HCT116 (cell line): Measurements from ENCODE around the gene MYPN. TPM values are rescaled to one million over a fixed set of nuclear protein-coding genes. Genes with fewer than 3 reads are reported as not detected.

Experiments used
- ATAC-seq: fragments of 200-7000 bp; cut with Tn5 transposase; 2 replicates; pipeline ENCODE4 v1.9.1; 2020; ENCODE audit warnings: mild to moderate bottlenecking, moderate library complexity
- BruUV-seq: library from RNA; stranded (reverse); fragments of 400-500 nt; replicated peaks from 2 replicates; lab custom pipeline; 2021; lab: Mats Ljungman, UMichigan
- CTCF ChIA-PET: fragments of 300-600 bp; sonication (Branson Sonifier 250); formaldehyde crosslinking; loops from one replicate; lab custom pipeline; 2021; ENCODE audit warnings: antibody characterized with exemption; lab: Charles Lee
- POLR2A ChIA-PET: fragments of 300-600, 350-600 bp; sonication (Branson Sonifier 250); formaldehyde crosslinking; loops from one replicate; lab custom pipeline; 2021; ENCODE audit warnings: antibody characterized with exemption; lab: Charles Lee
- RAD21 ChIA-PET, 2 experiments: fragments of 300-600 bp; sonication (Branson Sonifier 250); formaldehyde crosslinking; loops; one replicate each; lab custom pipeline; 2023; ENCODE audit warnings: low total read pairs in 2 of 2; ENCODE audit not compliant: uncharacterized antibody in 2 of 2, unreplicated experiment in 2 of 2, low non-redundant PET in 1 of 2; lab: Charles Lee
- DNase-seq: peaks from one replicate; pipeline ENCODE4 v3.0.0-alpha.2; 2010; ENCODE audit warnings: low read depth, low spot score
- H2AFZ ChIP-seq: fragments of 200-600 bp; shearing (Covaris generic), sonication (generic); 2 replicates; pipeline ENCODE4 v1.6.1; 2017; ENCODE audit warnings: low read depth, mixed run types, mixed read lengths, antibody characterized with exemption, low read length; ENCODE audit not compliant: poor library complexity, severe bottlenecking
- H3K27ac ChIP-seq: 2 replicates; pipeline ENCODE4 v1.5.1; 2012; ENCODE audit warnings: low read depth, low read length
- H3K27me3 ChIP-seq: fragments of 200-600 bp; sonication (generic); 2 replicates; pipeline ENCODE4 v1.6.1; 2016; ENCODE audit warnings: mixed run types, low read length, mixed read lengths; ENCODE audit not compliant: insufficient read depth
- H3K36me3 ChIP-seq, 2 experiments: fragments of 200-500 bp in 1 of 2; fragments of 200-600 bp in 1 of 2; sonication (Bioruptor generic) in 1 of 2; sonication (generic) in 1 of 2; 2 replicates each; pipeline versions ENCODE4 v1.5.1 to v1.6.1; 2014 to 2016; ENCODE audit warnings: low read length in 2 of 2, inconsistent platforms in 1 of 2, mixed read lengths in 1 of 2, mixed run types in 1 of 2; ENCODE audit not compliant: insufficient read depth in 2 of 2, control insufficient read depth in 1 of 2
- H3K4me1 ChIP-seq, 2 experiments: fragments of 200-600 bp in 1 of 2; sonication (generic) in 1 of 2; 2 replicates each; pipeline versions ENCODE4 v1.5.1 to v1.6.1; 2012 to 2017; ENCODE audit warnings: low read length in 2 of 2, inconsistent platforms in 1 of 2, mild to moderate bottlenecking in 1 of 2, mixed read lengths in 1 of 2, mixed run types in 1 of 2, moderate library complexity in 1 of 2; ENCODE audit not compliant: insufficient read depth in 2 of 2, control insufficient read depth in 1 of 2
- H3K4me2 ChIP-seq: fragments of 200-600 bp; sonication (generic); 2 replicates; pipeline ENCODE4 v1.6.1; 2017; ENCODE audit warnings: mixed run types, low read length, mixed read lengths
- H3K4me3 ChIP-seq, 2 experiments: fragments of 200-600 bp in 1 of 2; sonication (generic) in 1 of 2; replicated peaks in 1 of 2; 2 replicates each; pipeline ENCODE4 v1.5.1; 2011 to 2016; ENCODE audit warnings: low read length in 2 of 2, control low read depth in 1 of 2, low read depth in 1 of 2, mild to moderate bottlenecking in 1 of 2, mixed read lengths in 1 of 2, mixed run types in 1 of 2
- H3K79me2 ChIP-seq: fragments of 200-600 bp; sonication (generic); 2 replicates; pipeline ENCODE4 v1.6.1; 2017; ENCODE audit warnings: mild to moderate bottlenecking, mixed run types, low read length, moderate library complexity, mixed read lengths; ENCODE audit not compliant: insufficient read depth
- H3K9ac ChIP-seq: fragments of 200-600 bp; sonication (generic); 2 replicates; pipeline ENCODE4 v1.6.1; 2016; ENCODE audit warnings: low read length, mixed read lengths
- H3K9me2 ChIP-seq: fragments of 200-600 bp; sonication (generic), shearing (Covaris generic); 2 replicates; pipeline ENCODE4 v1.6.1; 2017; ENCODE audit warnings: mixed run types, mild to moderate bottlenecking, moderate library complexity; ENCODE audit not compliant: insufficient read depth
- H3K9me3 ChIP-seq, 2 experiments: fragments of 200-500 bp in 1 of 2; fragments of 200-600 bp in 1 of 2; sonication (Bioruptor generic) in 1 of 2; sonication (generic) in 1 of 2; 2 replicates each; pipeline ENCODE4 v1.6.1; 2014 to 2017; ENCODE audit warnings: low read length in 2 of 2, mixed read lengths in 2 of 2, inconsistent platforms in 1 of 2, low read depth in 1 of 2, mild to moderate bottlenecking in 1 of 2, mixed run types in 1 of 2, moderate library complexity in 1 of 2; ENCODE audit not compliant: control insufficient read depth in 1 of 2, insufficient read depth in 1 of 2
- H4K20me1 ChIP-seq: fragments of 200-600 bp; sonication (generic), shearing (Covaris generic); 2 replicates; pipeline ENCODE4 v1.6.1; 2017; ENCODE audit warnings: mixed run types, mild to moderate bottlenecking, moderate library complexity; ENCODE audit not compliant: insufficient read depth
- ATF3 ChIP-seq: IDR thresholded peaks from 2 replicates; pipeline ENCODE4 v1.6.1; 2012
- CEBPB ChIP-seq: IDR thresholded peaks from 2 replicates; pipeline ENCODE4 v1.6.1; 2012; ENCODE audit warnings: low read depth
- EZH2 ChIP-seq: fragments of 200-600 bp; sonication (generic); IDR thresholded peaks from 2 replicates; pipeline ENCODE4 v1.6.1; 2017; ENCODE audit warnings: antibody characterized with exemption, mixed run types
- EZH2phosphoT487 ChIP-seq: fragments of 200-600 bp; IDR thresholded peaks from 2 replicates; pipeline ENCODE4 v1.6.1; 2018; ENCODE audit warnings: antibody characterized with exemption, borderline replicate concordance
- FOSL1 ChIP-seq: IDR thresholded peaks from 2 replicates; pipeline ENCODE4 v1.6.1; 2012; ENCODE audit warnings: low read depth
- POLR2AphosphoS5 ChIP-seq: IDR thresholded peaks from 2 replicates; pipeline ENCODE4 v1.6.1; 2011; ENCODE audit warnings: mild to moderate bottlenecking, low read depth, low read length, moderate library complexity
- RAD21 ChIP-seq: IDR thresholded peaks from 2 replicates; pipeline ENCODE4 v1.6.1; 2012; ENCODE audit warnings: low read depth, mild to moderate bottlenecking
- SIN3A ChIP-seq: IDR thresholded peaks from 2 replicates; pipeline ENCODE4 v1.6.1; 2012; ENCODE audit warnings: low read depth
- SP1 ChIP-seq: IDR thresholded peaks from 2 replicates; pipeline ENCODE4 v1.6.1; 2012; ENCODE audit warnings: low read depth
- YY1 ChIP-seq: IDR thresholded peaks from 2 replicates; pipeline ENCODE4 v1.6.1; 2011; ENCODE audit warnings: low read length, low read depth, moderate library complexity, mild to moderate bottlenecking; ENCODE audit not compliant: insufficient replicate concordance; ENCODE audit errors: extremely low read depth
- ZFX ChIP-seq: fragments of 450-650 bp; IDR thresholded peaks from 2 replicates; pipeline ENCODE4 v1.6.1; 2017
- intact Hi-C: fragments of 100-400 bp; cut with micrococcal nuclease; formaldehyde crosslinking; loops from 2 replicates; pipeline ENCODE4 v1.10.0; 2022
- total RNA-seq: library from RNA; stranded (reverse); gene quantifications from one replicate; pipeline ENCODE4 v1.2.1, GENCODE V29; 2021; ENCODE audit not compliant: unreplicated experiment
- TF ChIP-seq, protein P1 (sequence below), 3 experiments: fragments of 200-600 bp in 1 of 3; sonication (generic) in 1 of 3; IDR thresholded peaks in 2 of 3; conservative IDR thresholded peaks in 1 of 3; 2 replicates each; pipeline ENCODE4 v1.5.1; 2012 to 2017; ENCODE audit warnings: low read depth in 2 of 3, low read length in 2 of 3, antibody characterized with exemption in 1 of 3, borderline replicate concordance in 1 of 3, control low read depth in 1 of 3, mild to moderate bottlenecking in 1 of 3, mixed read lengths in 1 of 3, mixed run types in 1 of 3, moderate library complexity in 1 of 3; ENCODE audit not compliant: insufficient read depth in 1 of 3

Gene MYPN
- total RNA-seq, 1 experiment from 2014 or later = 0.34 TPM

DNA sequence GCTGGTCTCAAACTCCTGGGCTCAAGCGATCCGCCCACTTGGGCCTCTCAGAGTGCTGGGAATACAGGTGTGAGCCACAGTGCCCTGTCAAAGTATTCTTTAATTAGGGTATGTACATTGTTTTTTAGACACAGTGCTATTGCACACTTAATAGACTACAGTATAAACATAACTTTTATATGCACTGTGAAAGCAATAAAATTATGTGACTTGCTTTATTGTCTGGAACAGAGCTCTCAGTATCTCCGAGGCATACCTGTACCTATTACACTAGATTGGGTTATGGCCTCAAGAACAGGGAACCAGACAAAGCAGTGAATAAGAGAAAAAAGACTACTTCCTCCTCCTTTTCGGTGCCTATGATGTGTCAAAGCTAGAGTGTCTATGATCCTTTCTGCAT is 109.5 kb downstream of the MYPN start:
- no peaks in the 10 kb centered on the region for H4K20me1 ChIP-seq
- ChIA-PET CTCF (no interaction called here), POLR2A (no interaction called here), RAD21 (no interaction called here)
- no peak overlapping the region for H3K4me2 ChIP-seq
- H2AFZ ChIP-seq = no peak overlapping the region
- H3K4me1 ChIP-seq = no peaks in the 10 kb centered on the region
- H3K36me3 ChIP-seq = no peaks in the 10 kb centered on the region
- no peak overlapping the region for H3K27ac ChIP-seq
- no peak overlapping the region for H3K4me3 ChIP-seq
- no peak for ATAC-seq
- H3K9me3 ChIP-seq = no peaks in the 10 kb centered on the region
- no peaks in the 10 kb centered on the region for H3K9me2 ChIP-seq
- H3K9ac ChIP-seq = no peak overlapping the region
- DNase-seq = no peak
- H3K79me2 ChIP-seq = no peaks in the 10 kb centered on the region
- no peaks in the 10 kb centered on the region for H3K27me3 ChIP-seq
- no TSS peak for BruUV-seq
- intact Hi-C loops = no loop called here
- TF ChIP-seq RAD21 (no peak), SP1 (no peak), ZFX (no peak), EZH2 (no peak), FOSL1 (no peak), SIN3A (no peak), POLR2AphosphoS5 (no peak)
- TF ChIP-seq, protein P1, sequence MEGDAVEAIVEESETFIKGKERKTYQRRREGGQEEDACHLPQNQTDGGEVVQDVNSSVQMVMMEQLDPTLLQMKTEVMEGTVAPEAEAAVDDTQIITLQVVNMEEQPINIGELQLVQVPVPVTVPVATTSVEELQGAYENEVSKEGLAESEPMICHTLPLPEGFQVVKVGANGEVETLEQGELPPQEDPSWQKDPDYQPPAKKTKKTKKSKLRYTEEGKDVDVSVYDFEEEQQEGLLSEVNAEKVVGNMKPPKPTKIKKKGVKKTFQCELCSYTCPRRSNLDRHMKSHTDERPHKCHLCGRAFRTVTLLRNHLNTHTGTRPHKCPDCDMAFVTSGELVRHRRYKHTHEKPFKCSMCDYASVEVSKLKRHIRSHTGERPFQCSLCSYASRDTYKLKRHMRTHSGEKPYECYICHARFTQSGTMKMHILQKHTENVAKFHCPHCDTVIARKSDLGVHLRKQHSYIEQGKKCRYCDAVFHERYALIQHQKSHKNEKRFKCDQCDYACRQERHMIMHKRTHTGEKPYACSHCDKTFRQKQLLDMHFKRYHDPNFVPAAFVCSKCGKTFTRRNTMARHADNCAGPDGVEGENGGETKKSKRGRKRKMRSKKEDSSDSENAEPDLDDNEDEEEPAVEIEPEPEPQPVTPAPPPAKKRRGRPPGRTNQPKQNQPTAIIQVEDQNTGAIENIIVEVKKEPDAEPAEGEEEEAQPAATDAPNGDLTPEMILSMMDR (IDR thresholded peaks at IDR 0.05 in 2 of 3, conservative IDR thresholded peaks at IDR 0.05 in 1 of 3; ENCODE audit: borderline replicate concordance in 1 of 3, insufficient read depth in 1 of 3, low read depth in 2 of 3, low read length in 2 of 3) = no peak
- TF ChIP-seq, all 23 proteins: peak for 0

DNA sequence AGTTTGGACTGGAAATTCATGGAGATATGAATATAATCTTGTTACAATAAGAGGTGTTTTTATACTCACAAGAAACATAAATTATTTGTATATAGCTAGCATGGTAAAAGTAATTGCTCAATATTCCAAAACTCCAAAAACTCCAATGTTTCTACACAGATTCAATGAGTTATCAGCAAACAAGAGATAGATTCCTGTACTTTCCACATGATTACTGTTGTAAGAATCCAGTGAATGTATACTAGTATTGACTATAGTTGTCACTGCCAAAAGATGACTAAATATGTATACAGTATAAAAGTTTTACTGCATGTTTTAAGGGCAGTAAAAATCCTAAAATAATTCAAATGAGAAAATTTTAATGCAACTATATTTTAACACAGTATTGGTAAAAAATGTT is 111.9 kb downstream of the MYPN start:
- Histone ChIP-seq H3K9me3 (no peaks in the 10 kb centered on the region), H3K4me1 (no peaks in the 10 kb centered on the region), H4K20me1 (no peaks in the 10 kb centered on the region), H3K27ac (no peak overlapping the region), H3K4me3 (no peak overlapping the region), H3K4me2 (no peak overlapping the region), H3K27me3 (no peaks in the 10 kb centered on the region), H3K9me2 (no peaks in the 10 kb centered on the region), H3K9ac (no peak overlapping the region), H3K36me3 (no peaks in the 10 kb centered on the region), H3K79me2 (no peaks in the 10 kb centered on the region), H2AFZ (no peak overlapping the region)
- ChIA-PET CTCF (interaction anchor here (2.2 kb wide), 1 partner anchor 9 kb away, joined by 9 read pairs; no protein-coding TSS in a partner anchor), POLR2A (interaction anchor here (0.6 kb wide), 1 partner anchor 208 kb away, joined by 3 read pairs; no protein-coding TSS in a partner anchor), RAD21 (no interaction called here)
- TF ChIP-seq EZH2phosphoT487 = no peak
- no peak for TF ChIP-seq ATF3
- no peak for TF ChIP-seq YY1
- no peak for TF ChIP-seq CEBPB
- DNase-seq = no peak
- no peak for ATAC-seq
- BruUV-seq = no TSS peak
- intact Hi-C loops = no loop called here
